Activated CD4-positive, alpha-beta memory T cell treated with anti-CD3 and anti-CD28 coated beads for 36 hours (primary cell): Measurements from ENCODE around the gene DUSP3. TPM values are rescaled to one million over a fixed set of nuclear protein-coding genes. Genes with fewer than 3 reads are reported as not detected.

Source experiments
- CTCF ChIA-PET: fragments of 350-600 bp; sonication (Branson Sonifier 250); formaldehyde crosslinking; loops from one replicate; lab custom pipeline; 2021; ENCODE audit warnings: antibody characterized with exemption, inconsistent platforms; lab: Charles Lee
- POLR2A ChIA-PET: fragments of 350-600 bp; sonication (Branson Sonifier 250); formaldehyde crosslinking; loops from one replicate; lab custom pipeline; 2021; ENCODE audit warnings: antibody characterized with exemption; lab: Charles Lee
- DNase-seq: peaks from one replicate; pipeline ENCODE4 v3.0.0-alpha.2; 2020
- H3K27ac Mint-ChIP-seq: one replicate; pipeline ENCODE4 v1.8.0; 2021; ENCODE audit warnings: mixed read lengths
- H3K27me3 Mint-ChIP-seq: one replicate; pipeline ENCODE4 v1.8.0; 2021; ENCODE audit warnings: mixed read lengths
- H3K36me3 Mint-ChIP-seq: one replicate; pipeline ENCODE4 v1.8.0; 2021; ENCODE audit warnings: mixed read lengths
- H3K4me1 Mint-ChIP-seq: one replicate; pipeline ENCODE4 v1.8.0; 2021; ENCODE audit warnings: low read depth, mixed read lengths
- H3K4me3 Mint-ChIP-seq: one replicate; pipeline ENCODE4 v1.8.0; 2021; ENCODE audit warnings: mild to moderate bottlenecking, mixed read lengths
- H3K9me3 Mint-ChIP-seq: one replicate; pipeline ENCODE4 v1.8.0; 2021; ENCODE audit warnings: mixed read lengths
- intact Hi-C: fragments of 100-400 bp; cut with micrococcal nuclease; formaldehyde crosslinking; loops from one replicate; pipeline ENCODE4 v1.15.1; 2023
- total RNA-seq, 2 experiments: library from RNA; stranded (reverse); gene quantifications; one replicate each; pipeline ENCODE4 v1.2.3, GENCODE V29; 2021

Gene DUSP3
- total RNA-seq: 10 to 100 TPM; 13.8 to 14.8 TPM

GRCh38 chr17:43778337-43779144, at the start of gene DUSP3:
TSS of gene DUSP3 (minus strand) at chr17:43778977. CDS start at chr17:43778924, 53 bp downstream.
- Mint-ChIP-seq H3K36me3 (peaks cover 4% of the 10 kb centered on the region), H3K4me3 (peak within 1 kb of the TSS; percentile 83), H3K27ac (no peak within 1 kb of the TSS), H3K9me3 (no peaks in the 10 kb centered on the region), H3K4me1 (peaks cover 6% of the 10 kb centered on the region), H3K27me3 (peaks cover 24% of the 10 kb centered on the region)
- peak; percentile 79 for DNase-seq
- ChIA-PET CTCF (interaction anchor here (0.6 to 4.4 kb wide), 2 partner anchors 12 to 657 kb away, joined by 3 to 30 read pairs; no protein-coding TSS in a partner anchor), POLR2A (interaction anchor here (0.6 to 0.9 kb wide), 2 partner anchors 418 to 781 kb away, joined by 3 read pairs; no protein-coding TSS in a partner anchor)
- intact Hi-C loops: no loop called here

- intact Hi-C loops: no loop called here
- Mint-ChIP-seq H3K9me3 (no peaks in the 10 kb centered on the region), H3K27ac (no peak overlapping the region), H3K4me3 (no peak overlapping the region), H3K4me1 (peaks cover 15% of the 10 kb centered on the region), H3K27me3 (peaks cover 8% of the 10 kb centered on the region), H3K36me3 (no peaks in the 10 kb centered on the region)
- DNase-seq: no peak
- ChIA-PET CTCF (no interaction called here), POLR2A (no interaction called here)
These were observed 48.8 kb upstream of the DUSP3 start for GRCh38 chr17:43827596-43827995.

GRCh38 chr17:43826206-43826605, 47.4 kb upstream of the DUSP3 start:
- Mint-ChIP-seq H3K36me3 (no peaks in the 10 kb centered on the region), H3K27ac (no peak overlapping the region), H3K4me1 (peaks cover 10% of the 10 kb centered on the region), H3K4me3 (no peak overlapping the region), H3K9me3 (no peaks in the 10 kb centered on the region), H3K27me3 (peaks cover 3% of the 10 kb centered on the region)
- CTCF ChIA-PET: interaction anchor here (1.2 kb wide), 1 partner anchor 20 kb away, joined by 3 read pairs; no protein-coding TSS in a partner anchor
- POLR2A ChIA-PET: no interaction called here
- intact Hi-C loops: no loop called here
- no peak for DNase-seq

- H3K27me3 Mint-ChIP-seq: no peaks in the 10 kb centered on the region
- H3K9me3 Mint-ChIP-seq: no peaks in the 10 kb centered on the region
- H3K4me3 Mint-ChIP-seq: no peak overlapping the region
- H3K4me1 Mint-ChIP-seq: peaks cover 4% of the 10 kb centered on the region
- DNase-seq: no peak
- no peak overlapping the region for H3K27ac Mint-ChIP-seq
- no peaks in the 10 kb centered on the region for H3K36me3 Mint-ChIP-seq
- intact Hi-C loops: no loop called here
- POLR2A ChIA-PET: no interaction called here
- CTCF ChIA-PET: interaction anchor here (1.2 kb wide), 2 partner anchors 20 to 131 kb away, joined by 3 read pairs; no protein-coding TSS in a partner anchor
These were observed 46.8 kb upstream of the DUSP3 start for GRCh38 chr17:43825567-43825966.

- ChIA-PET POLR2A (no interaction called here), CTCF (interaction anchor here (1.1 kb wide), 1 partner anchor 55 kb away, joined by 3 read pairs; no protein-coding TSS in a partner anchor)
- no peak for DNase-seq
- no peak overlapping the region for H3K4me3 Mint-ChIP-seq
- no peaks in the 10 kb centered on the region for H3K27me3 Mint-ChIP-seq
- H3K36me3 Mint-ChIP-seq: no peaks in the 10 kb centered on the region
- no peak overlapping the region for H3K27ac Mint-ChIP-seq
- H3K9me3 Mint-ChIP-seq: no peaks in the 10 kb centered on the region
- intact Hi-C loops: no loop called here
- H3K4me1 Mint-ChIP-seq: no peaks in the 10 kb centered on the region
These were observed 44.7 kb upstream of the DUSP3 start for GRCh38 chr17:43823350-43824084.

- H3K4me1 Mint-ChIP-seq: no peaks in the 10 kb centered on the region
- no peaks in the 10 kb centered on the region for H3K36me3 Mint-ChIP-seq
- no peak overlapping the region for H3K4me3 Mint-ChIP-seq
- H3K27me3 Mint-ChIP-seq: no peaks in the 10 kb centered on the region
- CTCF ChIA-PET: interaction anchor here (1.1 kb wide), 1 partner anchor 56 kb away, joined by 3 read pairs; no protein-coding TSS in a partner anchor
- POLR2A ChIA-PET: no interaction called here
- intact Hi-C loops: no loop called here
- H3K9me3 Mint-ChIP-seq: no peaks in the 10 kb centered on the region
- DNase-seq: no peak
- no peak overlapping the region for H3K27ac Mint-ChIP-seq
These were observed 43.9 kb upstream of the DUSP3 start for GRCh38 chr17:43822570-43823190.

GRCh38 chr17:43820759-43821158, 42.0 kb upstream of the DUSP3 start:
- CTCF ChIA-PET: interaction anchor here (4.2 kb wide), 1 partner anchor 26 kb away, joined by 15 read pairs; the partner anchor contains the start of gene CD300LG
- POLR2A ChIA-PET: no interaction called here
- Mint-ChIP-seq H3K27ac (no peak overlapping the region), H3K36me3 (no peaks in the 10 kb centered on the region), H3K27me3 (no peaks in the 10 kb centered on the region), H3K4me3 (no peak overlapping the region), H3K9me3 (no peaks in the 10 kb centered on the region), H3K4me1 (no peaks in the 10 kb centered on the region)
- no peak for DNase-seq
- intact Hi-C loops: no loop called here

- ChIA-PET POLR2A (no interaction called here), CTCF (interaction anchor here (1.1 to 4.2 kb wide), 3 partner anchors 28 to 59 kb away, joined by 3 to 15 read pairs (median 8); partner anchors contain the start of gene CD300LG)
- H3K27me3 Mint-ChIP-seq: no peaks in the 10 kb centered on the region
- H3K4me1 Mint-ChIP-seq: no peaks in the 10 kb centered on the region
- intact Hi-C loops: no loop called here
- DNase-seq: no peak
- no peaks in the 10 kb centered on the region for H3K9me3 Mint-ChIP-seq
- H3K4me3 Mint-ChIP-seq: no peak overlapping the region
- H3K27ac Mint-ChIP-seq: no peak overlapping the region
- no peaks in the 10 kb centered on the region for H3K36me3 Mint-ChIP-seq
These were observed 40.2 kb upstream of the DUSP3 start for GRCh38 chr17:43818966-43819365.

GRCh38 chr17:43817826-43818225, 39.0 kb upstream of the DUSP3 start:
- Mint-ChIP-seq H3K4me3 (no peak overlapping the region), H3K9me3 (no peaks in the 10 kb centered on the region), H3K27ac (no peak overlapping the region), H3K4me1 (no peaks in the 10 kb centered on the region), H3K36me3 (no peaks in the 10 kb centered on the region), H3K27me3 (no peaks in the 10 kb centered on the region)
- CTCF ChIA-PET: interaction anchor here (3.0 to 4.2 kb wide), 2 partner anchors 29 to 57 kb away, joined by 8 to 15 read pairs; partner anchors contain the start of gene CD300LG
- DNase-seq: no peak
- POLR2A ChIA-PET: no interaction called here
- intact Hi-C loops: no loop called here

GRCh38 chr17:43816336-43817320, 37.9 kb upstream of the DUSP3 start:
- POLR2A ChIA-PET: interaction anchor here (0.6 to 0.8 kb wide), 2 partner anchors 24 to 33 kb away, joined by 3 read pairs; no protein-coding TSS in a partner anchor
- no peaks in the 10 kb centered on the region for H3K9me3 Mint-ChIP-seq
- no peak overlapping the region for H3K4me3 Mint-ChIP-seq
- H3K27ac Mint-ChIP-seq: no peak overlapping the region
- CTCF ChIA-PET: interaction anchor here (1.4 to 4.2 kb wide), 3 partner anchors 30 to 56 kb away, joined by 5 to 15 read pairs (median 8); partner anchors contain the start of gene CD300LG
- no peaks in the 10 kb centered on the region for H3K4me1 Mint-ChIP-seq
- intact Hi-C loops: no loop called here
- no peaks in the 10 kb centered on the region for H3K36me3 Mint-ChIP-seq
- H3K27me3 Mint-ChIP-seq: no peaks in the 10 kb centered on the region
- no peak for DNase-seq

- intact Hi-C loops: no loop called here
- Mint-ChIP-seq H3K27me3 (no peaks in the 10 kb centered on the region), H3K4me3 (no peak overlapping the region), H3K27ac (no peak overlapping the region), H3K9me3 (no peaks in the 10 kb centered on the region), H3K36me3 (no peaks in the 10 kb centered on the region), H3K4me1 (no peaks in the 10 kb centered on the region)
- ChIA-PET CTCF (interaction anchor here (1.4 kb wide), 1 partner anchor 31 kb away, joined by 5 read pairs; no protein-coding TSS in a partner anchor), POLR2A (no interaction called here)
- no peak for DNase-seq
These were observed 35.9 kb upstream of the DUSP3 start for GRCh38 chr17:43814714-43815113.
